ENCODE data around the gene ROBO1.

ROBO1 gene

GRCh38 chr3:79685108-79685507 is 82.7 kb downstream of the ROBO1 start:
- in situ Hi-C loops (cut with HindIII; ENCODE audit: low sequenced_read_pairs), result no loop called here
- DNase-seq (ENCODE audit: low read depth, low spot score), result no peak
- H3K4me3 ChIP-seq (ENCODE audit: low read depth, low read length), result no peak overlapping the region
- TF ChIP-seq CTCF (IDR thresholded peaks at IDR 0.05; ENCODE audit: low read depth, low read length), result no peak

GRCh38 chr3:79684041-79684440 is 83.8 kb downstream of the ROBO1 start:
- no peak overlapping the region for H3K4me3 ChIP-seq (ENCODE audit: low read depth, low read length)
- in situ Hi-C loops (cut with HindIII; ENCODE audit: low sequenced_read_pairs), result no loop called here
- DNase-seq (ENCODE audit: low read depth, low spot score), result no peak
- TF ChIP-seq CTCF (IDR thresholded peaks at IDR 0.05; ENCODE audit: low read depth, low read length), result no peak

GRCh38 chr3:79672731-79673130 is 95.1 kb downstream of the ROBO1 start:
- no peak for DNase-seq (ENCODE audit: low read depth, low spot score)
- TF ChIP-seq CTCF (IDR thresholded peaks at IDR 0.05; ENCODE audit: low read depth, low read length), result no peak
- in situ Hi-C loops (cut with HindIII; ENCODE audit: low sequenced_read_pairs), result no loop called here
- H3K4me3 ChIP-seq (ENCODE audit: low read depth, low read length), result no peak overlapping the region

- no peak for DNase-seq (ENCODE audit: low read depth, low spot score)
- no peak for TF ChIP-seq CTCF (IDR thresholded peaks at IDR 0.05; ENCODE audit: low read depth, low read length)
- no peak overlapping the region for H3K4me3 ChIP-seq (ENCODE audit: low read depth, low read length)
- in situ Hi-C loops (cut with HindIII; ENCODE audit: low sequenced_read_pairs), result no loop called here
Observed at GRCh38 chr3:79672075-79672474, 95.7 kb downstream of the ROBO1 start.

GRCh38 chr3:79670178-79670577 is 97.6 kb downstream of the ROBO1 start:
- H3K4me3 ChIP-seq (ENCODE audit: low read depth, low read length), result no peak overlapping the region
- in situ Hi-C loops (cut with HindIII; ENCODE audit: low sequenced_read_pairs), result no loop called here
- no peak for DNase-seq (ENCODE audit: low read depth, low spot score)
- TF ChIP-seq CTCF (IDR thresholded peaks at IDR 0.05; ENCODE audit: low read depth, low read length), result no peak

- no peak overlapping the region for H3K4me3 ChIP-seq (ENCODE audit: low read depth, low read length)
- no peak for TF ChIP-seq CTCF (IDR thresholded peaks at IDR 0.05; ENCODE audit: low read depth, low read length)
- in situ Hi-C loops (cut with HindIII; ENCODE audit: low sequenced_read_pairs), result no loop called here
- DNase-seq (ENCODE audit: low read depth, low spot score), result no peak
Observed at GRCh38 chr3:79664455-79664854, 103.3 kb downstream of the ROBO1 start.

GRCh38 chr3:79661896-79662295 is 105.9 kb downstream of the ROBO1 start:
- H3K4me3 ChIP-seq (ENCODE audit: low read depth, low read length), result no peak overlapping the region
- peak; percentile 43 for DNase-seq (ENCODE audit: low read depth, low spot score)
- in situ Hi-C loops (cut with HindIII; ENCODE audit: low sequenced_read_pairs), result no loop called here
- TF ChIP-seq CTCF (IDR thresholded peaks at IDR 0.05; ENCODE audit: low read depth, low read length), result no peak
